ENCODE data around the gene PUS10.

GRCh38 chr2:61011678-61012077 is 6.4 kb downstream of the PUS10 start:
- no peak for TF ChIP-seq POLR2A (IDR thresholded peaks at IDR 0.05)
- TF ChIP-seq CTCF (IDR thresholded peaks at IDR 0.05), result no peak

All from adrenal gland (tissue), 5 donors.